H9 (cell line): Measurements from ENCODE around the gene ULK1. TPM values are rescaled to one million over a fixed set of nuclear protein-coding genes. Genes with fewer than 3 reads are reported as not detected.

Experiments
- DNase-seq: peaks from one replicate; pipeline ENCODE4 v3.0.0-alpha.2; 2017
- H2AFZ ChIP-seq: one replicate; pipeline ENCODE4 v1.6.1; 2013; ENCODE audit warnings: mild to moderate bottlenecking, low read length, control low read depth, moderate library complexity
- H2AK5ac ChIP-seq: 2 replicates; pipeline ENCODE4 v1.6.1; 2013; ENCODE audit warnings: low read length, control low read depth, mixed read lengths; ENCODE audit not compliant: insufficient read length
- H2BK120ac ChIP-seq: one replicate; pipeline ENCODE4 v1.6.1; 2013; ENCODE audit warnings: low read depth, mild to moderate bottlenecking, low read length, control low read depth, inconsistent platforms; ENCODE audit not compliant: poor library complexity, severe bottlenecking
- H2BK12ac ChIP-seq: 2 replicates; pipeline ENCODE4 v1.6.1; 2013; ENCODE audit warnings: low read length, control low read depth, mixed read lengths, low read depth; ENCODE audit not compliant: insufficient read length
- H2BK15ac ChIP-seq: 2 replicates; pipeline ENCODE4 v1.6.1; 2013; ENCODE audit warnings: low read depth, low read length, control low read depth
- H2BK20ac ChIP-seq: one replicate; pipeline ENCODE4 v1.6.1; 2013; ENCODE audit warnings: low read depth, mild to moderate bottlenecking, low read length, control low read depth, inconsistent platforms; ENCODE audit not compliant: poor library complexity, severe bottlenecking
- H2BK5ac ChIP-seq: 2 replicates; pipeline ENCODE4 v1.6.1; 2013; ENCODE audit warnings: low read length, control low read depth, mixed read lengths; ENCODE audit not compliant: insufficient read length
- H3K14ac ChIP-seq: 2 replicates; pipeline ENCODE4 v1.6.1; 2013; ENCODE audit warnings: low read length, control low read depth; ENCODE audit not compliant: insufficient read depth
- H3K18ac ChIP-seq: 2 replicates; pipeline ENCODE4 v1.6.1; 2013; ENCODE audit warnings: low read depth, mild to moderate bottlenecking, mixed read lengths, low read length, control low read depth; ENCODE audit not compliant: insufficient read length
- H3K23ac ChIP-seq: 2 replicates; pipeline ENCODE4 v1.6.1; 2013; ENCODE audit warnings: low read length, control low read depth, mixed read lengths, low read depth; ENCODE audit not compliant: insufficient read length
- H3K23me2 ChIP-seq: 2 replicates; pipeline ENCODE4 v1.6.1; 2013; ENCODE audit warnings: low read depth, mild to moderate bottlenecking, mixed read lengths, low read length, control low read depth; ENCODE audit not compliant: insufficient read length, poor library complexity, severe bottlenecking
- H3K27ac ChIP-seq: 2 replicates; pipeline ENCODE4 v1.5.1; 2013; ENCODE audit warnings: low read length, control low read depth, mixed read lengths, low read depth; ENCODE audit not compliant: insufficient read length
- H3K27me3 ChIP-seq: 2 replicates; pipeline ENCODE4 v1.6.1; 2013; ENCODE audit warnings: low read length, control low read depth, inconsistent platforms; ENCODE audit not compliant: insufficient read depth
- H3K4ac ChIP-seq: 2 replicates; pipeline ENCODE4 v1.6.1; 2013; ENCODE audit warnings: low read depth, mild to moderate bottlenecking, control low read depth, inconsistent platforms, low read length, moderate library complexity
- H3K4me1 ChIP-seq: 2 replicates; pipeline ENCODE4 v1.6.1; 2013; ENCODE audit warnings: low read length, control low read depth, inconsistent platforms; ENCODE audit not compliant: insufficient read depth
- H3K4me2 ChIP-seq: 2 replicates; pipeline ENCODE4 v1.6.1; 2013; ENCODE audit warnings: low read length, control low read depth, mixed read lengths; ENCODE audit not compliant: insufficient read length, insufficient read depth
- H3K56ac ChIP-seq: 2 replicates; pipeline ENCODE4 v1.6.1; 2013; ENCODE audit warnings: low read depth, mild to moderate bottlenecking, mixed read lengths, low read length, control low read depth; ENCODE audit not compliant: insufficient read length
- H3K79me1 ChIP-seq: 2 replicates; pipeline ENCODE4 v1.6.1; 2013; ENCODE audit warnings: low read depth, mild to moderate bottlenecking, moderate library complexity, low read length, control low read depth, inconsistent platforms; ENCODE audit not compliant: insufficient read depth, poor library complexity, severe bottlenecking
- H3K79me2 ChIP-seq: 2 replicates; pipeline ENCODE4 v1.6.1; 2013; ENCODE audit warnings: low read length, control low read depth, inconsistent platforms; ENCODE audit not compliant: insufficient read depth
- H3K9ac ChIP-seq: 2 replicates; pipeline ENCODE4 v1.6.1; 2013; ENCODE audit warnings: low read length, control low read depth, mixed read lengths; ENCODE audit not compliant: insufficient read length; ENCODE audit errors: extremely low read depth
- H3K9me3 ChIP-seq: one replicate; pipeline ENCODE4 v1.6.1; 2013; ENCODE audit warnings: low read depth, low read length, inconsistent platforms; ENCODE audit not compliant: control insufficient read depth
- H3T11ph ChIP-seq: one replicate; pipeline ENCODE4 v1.6.1; 2013; ENCODE audit warnings: mild to moderate bottlenecking, low read length, control low read depth, inconsistent platforms
- H4K20me1 ChIP-seq: one replicate; pipeline ENCODE4 v1.6.1; 2013; ENCODE audit not compliant: control insufficient read depth, insufficient read length, insufficient read depth
- H4K5ac ChIP-seq: 2 replicates; pipeline ENCODE4 v1.6.1; 2013; ENCODE audit warnings: low read depth, mild to moderate bottlenecking, mixed read lengths, low read length, control low read depth; ENCODE audit not compliant: insufficient read length
- H4K8ac ChIP-seq: replicated peaks from 2 replicates; pipeline ENCODE4 v1.6.1; 2013; ENCODE audit warnings: low read length, control low read depth, mixed read lengths, low read depth; ENCODE audit not compliant: insufficient read length
- H4K91ac ChIP-seq: 2 replicates; pipeline ENCODE4 v1.6.1; 2013; ENCODE audit warnings: low read depth, mild to moderate bottlenecking, moderate library complexity, mixed read lengths, low read length, control low read depth; ENCODE audit not compliant: insufficient read length
- H3K27ac Mint-ChIP-seq, 3 experiments: 2 replicates in 2 of 3; 3 replicates in 1 of 3; pipeline ENCODE4 v1.8.0; 2020 to 2021; ENCODE audit warnings: mixed read lengths in 3 of 3, mild to moderate bottlenecking in 1 of 3, moderate library complexity in 1 of 3
- H3K27me3 Mint-ChIP-seq: 2 replicates; pipeline ENCODE4 v1.8.0; 2021; ENCODE audit warnings: low read depth, mild to moderate bottlenecking, moderate library complexity, mixed read lengths
- H3K36me3 Mint-ChIP-seq, 3 experiments: 2 replicates in 2 of 3; 3 replicates in 1 of 3; pipeline ENCODE4 v1.8.0; 2020 to 2021; ENCODE audit warnings: low read depth in 3 of 3, mixed read lengths in 3 of 3; ENCODE audit not compliant: insufficient read depth in 1 of 3
- H3K4me1 Mint-ChIP-seq, 2 experiments: 2 replicates each; pipeline ENCODE4 v1.8.0; 2020; ENCODE audit warnings: mixed read lengths in 2 of 2
- H3K4me3 Mint-ChIP-seq, 2 experiments: 2 replicates in 1 of 2; 3 replicates in 1 of 2; pipeline ENCODE4 v1.8.0; 2020 to 2021; ENCODE audit warnings: mild to moderate bottlenecking in 2 of 2, mixed read lengths in 2 of 2, moderate library complexity in 1 of 2
- H3K9me3 Mint-ChIP-seq, 2 experiments: 2 replicates in 1 of 2; 3 replicates in 1 of 2; pipeline ENCODE4 v1.8.0; 2020; ENCODE audit warnings: mild to moderate bottlenecking in 2 of 2, mixed read lengths in 2 of 2, moderate library complexity in 1 of 2
- WGBS: extraction: QIAGEN DNeasy Blood & Tissue Kit; methylation state at CpG from one replicate; pipeline ENCODE4 v1.1.7; 2013; ENCODE audit warnings: missing lambda C conversion rate, low lambda C conversion rate, mixed read lengths; ENCODE audit not compliant: insufficient read length; ENCODE audit errors: extremely low coverage; 5-methylcytosine and 5-hydroxymethylcytosine counted together
- total RNA-seq: library from RNA; stranded (reverse); gene quantifications from 2 replicates; pipeline ENCODE4 v1.2.1, GENCODE V29; 2021
- TF ChIP-seq, protein P1 (sequence below): fragments of 200-600 bp; sonication (generic); conservative IDR thresholded peaks from 3 replicates; pipeline ENCODE4 v1.8.0; 2021; ENCODE audit warnings: antibody characterized with exemption, mild to moderate bottlenecking

The ULK1 gene
- total RNA-seq, 1 experiment from 2014 or later: 57.2 TPM

GRCh38 chr12:131919051-131919347 lies 24.6 kb downstream of the ULK1 start:
- Histone ChIP-seq H4K5ac (no peak overlapping the region), H3K4me1 (no peaks in the 10 kb centered on the region), H3K23me2 (no peaks in the 10 kb centered on the region), H3K9me3 (no peaks in the 10 kb centered on the region), H4K91ac (no peak overlapping the region), H3K4ac (no peak overlapping the region), H3K56ac (no peak overlapping the region), H4K8ac (no peak overlapping the region), H2AFZ (no peak overlapping the region), H3K79me2 (no peaks in the 10 kb centered on the region), H3K18ac (no peak overlapping the region), H3K79me1 (no peaks in the 10 kb centered on the region), H3K27ac (no peak overlapping the region), H2BK120ac (no peak overlapping the region), H3T11ph (no peak overlapping the region), H2BK20ac (no peak overlapping the region), H3K4me2 (no peak overlapping the region), H3K14ac (no peak overlapping the region), H4K20me1 (peaks cover 3% of the 10 kb centered on the region), H2BK12ac (no peak overlapping the region), H3K27me3 (no peaks in the 10 kb centered on the region), H2BK15ac (no peak overlapping the region), H2BK5ac (no peak overlapping the region), H2AK5ac (no peak overlapping the region), H3K23ac (no peak overlapping the region), H3K9ac (no peak overlapping the region)
- Mint-ChIP-seq H3K4me3 (no peak overlapping the region), H3K9me3 (no peaks in the 10 kb centered on the region), H3K4me1 (no peaks in the 10 kb centered on the region), H3K27me3 (no peaks in the 10 kb centered on the region), H3K36me3 (peaks cover 4 to 52% (median 40%) of the 10 kb centered on the region in 3 experiments), H3K27ac (no peak overlapping the region)
- WGBS: no CpG with 5 or more reads among the region's 19 CpGs
- DNase-seq: no peak
- TF ChIP-seq, protein P1, sequence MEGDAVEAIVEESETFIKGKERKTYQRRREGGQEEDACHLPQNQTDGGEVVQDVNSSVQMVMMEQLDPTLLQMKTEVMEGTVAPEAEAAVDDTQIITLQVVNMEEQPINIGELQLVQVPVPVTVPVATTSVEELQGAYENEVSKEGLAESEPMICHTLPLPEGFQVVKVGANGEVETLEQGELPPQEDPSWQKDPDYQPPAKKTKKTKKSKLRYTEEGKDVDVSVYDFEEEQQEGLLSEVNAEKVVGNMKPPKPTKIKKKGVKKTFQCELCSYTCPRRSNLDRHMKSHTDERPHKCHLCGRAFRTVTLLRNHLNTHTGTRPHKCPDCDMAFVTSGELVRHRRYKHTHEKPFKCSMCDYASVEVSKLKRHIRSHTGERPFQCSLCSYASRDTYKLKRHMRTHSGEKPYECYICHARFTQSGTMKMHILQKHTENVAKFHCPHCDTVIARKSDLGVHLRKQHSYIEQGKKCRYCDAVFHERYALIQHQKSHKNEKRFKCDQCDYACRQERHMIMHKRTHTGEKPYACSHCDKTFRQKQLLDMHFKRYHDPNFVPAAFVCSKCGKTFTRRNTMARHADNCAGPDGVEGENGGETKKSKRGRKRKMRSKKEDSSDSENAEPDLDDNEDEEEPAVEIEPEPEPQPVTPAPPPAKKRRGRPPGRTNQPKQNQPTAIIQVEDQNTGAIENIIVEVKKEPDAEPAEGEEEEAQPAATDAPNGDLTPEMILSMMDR: no peak
